ENCODE data around the gene CA5A. TPM values are rescaled to one million over a fixed set of nuclear protein-coding genes. Genes with fewer than 3 reads are reported as not detected.

Gene CA5A
- total RNA-seq, 4 donors from 2014 or later = not detected

- H3K9me3 ChIP-seq = no peaks in the 10 kb centered on the region
- H3K4me3 ChIP-seq = no peak overlapping the region
- H3K27me3 ChIP-seq = no peaks in the 10 kb centered on the region
- TF ChIP-seq CTCF (IDR thresholded peaks at IDR 0.05) (no peak), POLR2A (IDR thresholded peaks at IDR 0.05) (no peak)
- H3K4me1 ChIP-seq = peaks cover 0 to 3% of the 10 kb centered on the region in 2 donors
- intact Hi-C loops (cut with DNase I; ENCODE audit: low total_unique reads) = no loop called here
- DNase-seq = no peak
- H3K36me3 ChIP-seq = no peaks in the 10 kb centered on the region
- no peak overlapping the region for H3K27ac ChIP-seq
Measured at GRCh38 chr16:87957296-87958094, 21.2 kb upstream of the CA5A start.

- H3K4me3 ChIP-seq = no peak overlapping the region
- DNase-seq = no peak
- H3K9me3 ChIP-seq = no peaks in the 10 kb centered on the region
Measured at GRCh38 chr16:87956365-87957231, 20.3 kb upstream of the CA5A start.

GRCh38 chr16:87956098-87956364, 19.7 kb upstream of the CA5A start:
- Histone ChIP-seq H3K9me3 (no peaks in the 10 kb centered on the region), H3K36me3 (no peaks in the 10 kb centered on the region), H3K4me1 (peaks cover 0 to 3% of the 10 kb centered on the region in 2 donors), H3K27ac (no peak overlapping the region), H3K27me3 (no peaks in the 10 kb centered on the region), H3K4me3 (no peak overlapping the region)
- intact Hi-C loops (cut with DNase I; ENCODE audit: low total_unique reads) = no loop called here
- no peak for DNase-seq
- TF ChIP-seq POLR2A (IDR thresholded peaks at IDR 0.05) = no peak
- no peak for TF ChIP-seq CTCF (IDR thresholded peaks at IDR 0.05)

More at GRCh38 chr16:87956365-87957231, 20.3 kb upstream of the CA5A start:
- Histone ChIP-seq H3K27ac (peak overlapping the region in 1 of 2 donors; percentile 33), H3K4me1 (peaks cover 0 to 3% of the 10 kb centered on the region in 2 donors), H3K27me3 (no peaks in the 10 kb centered on the region), H3K36me3 (no peaks in the 10 kb centered on the region)
- TF ChIP-seq CTCF (IDR thresholded peaks at IDR 0.05) = no peak
- TF ChIP-seq POLR2A (IDR thresholded peaks at IDR 0.05) = no peak
- intact Hi-C loops (cut with DNase I; ENCODE audit: low total_unique reads) = no loop called here

GRCh38 chr16:87955302-87956097, 19.2 kb upstream of the CA5A start:
- TF ChIP-seq POLR2A (IDR thresholded peaks at IDR 0.05) (no peak), CTCF (IDR thresholded peaks at IDR 0.05) (no peak)
- no peak for DNase-seq
- no peak overlapping the region for H3K4me3 ChIP-seq
- H3K9me3 ChIP-seq = no peaks in the 10 kb centered on the region
- intact Hi-C loops (cut with DNase I; ENCODE audit: low total_unique reads) = no loop called here
- H3K36me3 ChIP-seq = no peaks in the 10 kb centered on the region
- no peak overlapping the region for H3K27ac ChIP-seq
- no peaks in the 10 kb centered on the region for H3K27me3 ChIP-seq
- peaks cover 0 to 3% of the 10 kb centered on the region in 2 donors for H3K4me1 ChIP-seq

All from uterus (tissue), 4 donors.